ENCODE results near the gene DHCR24.

DNA sequence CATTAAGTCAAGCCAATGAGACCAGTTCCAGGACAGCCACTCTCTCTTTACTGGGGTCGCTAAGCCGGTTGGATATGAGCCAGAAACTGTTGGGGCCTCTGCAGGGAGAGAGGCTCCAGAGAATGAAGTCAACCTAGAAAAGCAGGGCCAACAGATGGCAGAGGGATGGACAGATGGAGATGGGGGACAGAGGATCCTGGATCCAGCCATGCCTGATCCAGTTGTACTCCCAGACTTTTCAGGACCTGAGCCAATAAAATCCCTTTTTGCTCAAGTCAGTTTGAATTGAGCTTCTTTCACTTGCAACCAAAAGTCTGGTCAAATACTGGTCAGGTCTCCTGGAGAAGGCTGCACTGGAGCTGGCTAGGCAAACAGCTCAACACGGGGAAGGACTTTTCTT, 2.2 kb downstream of the DHCR24 start:
- no peak for TF ChIP-seq CTCF (conservative IDR thresholded peaks at IDR 0.05 in 1 of 2, IDR thresholded peaks at IDR 0.05 in 1 of 2; ENCODE audit: extremely low read depth in 1 of 2, insufficient read depth in 1 of 2, low read depth in 1 of 2, low read length in 2 of 2)
- no peak for TF ChIP-seq EZH2 (IDR thresholded peaks at IDR 0.05; ENCODE audit: borderline replicate concordance, low read length)

Data from mammary epithelial cell (primary cell).